NCI-H2081 treated with DMSO at 0.1 percent for 48 hours (cell line): ENCODE results near the gene RAB4B.
"Not testable (repeated sequence)": the region's sequence is repeated elsewhere in the genome, so short reads cannot be mapped to it uniquely, and the experiment has no call there.

Source experiments
- DNase-seq: peaks from one replicate; lab custom pipeline; 2025; lab: John Stamatoyannopoulos, UW

Gene RAB4B

GRCh38 chr19:40803857-40804782, 26.1 kb downstream of the RAB4B start:
- no peak for DNase-seq

- no peak for DNase-seq
Measured at GRCh38 chr19:40804783-40805242, 26.8 kb downstream of the RAB4B start.

DNA sequence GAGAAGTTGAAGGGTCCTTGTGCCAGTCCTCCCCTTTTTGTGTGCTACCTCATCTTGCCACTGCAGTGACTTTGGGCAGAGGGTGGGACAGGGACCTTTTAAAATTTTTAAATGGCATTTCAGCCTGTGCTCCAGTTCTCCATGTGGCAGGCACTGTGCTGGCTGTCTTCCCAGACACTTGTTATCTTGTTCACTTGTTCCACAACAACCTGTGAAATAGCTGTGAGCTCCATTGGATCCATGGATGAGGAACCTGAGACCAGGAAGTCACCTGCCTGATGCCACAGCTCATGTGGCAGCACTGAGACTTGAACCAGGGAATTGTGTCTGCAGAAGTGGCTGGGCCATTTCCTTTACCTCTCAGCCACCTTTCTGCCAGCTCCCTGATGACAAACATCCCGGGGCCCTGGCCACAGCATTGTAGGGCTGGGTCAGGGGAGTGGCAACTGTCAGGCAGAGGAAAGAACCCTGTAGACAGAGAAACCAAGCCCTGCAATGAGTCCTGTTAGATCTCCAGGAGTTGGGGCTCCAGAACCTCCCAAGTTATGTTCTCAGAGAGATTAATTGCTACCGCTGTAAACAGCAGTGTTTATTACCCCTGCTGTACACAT, 27.3 kb downstream of the RAB4B start:
- no peak for DNase-seq

GRCh38 chr19:40806423-40807146, 28.5 kb downstream of the RAB4B start:
- DNase-seq: no peak

GRCh38 chr19:40807147-40808020, 29.3 kb downstream of the RAB4B start:
- DNase-seq: no peak

DNA sequence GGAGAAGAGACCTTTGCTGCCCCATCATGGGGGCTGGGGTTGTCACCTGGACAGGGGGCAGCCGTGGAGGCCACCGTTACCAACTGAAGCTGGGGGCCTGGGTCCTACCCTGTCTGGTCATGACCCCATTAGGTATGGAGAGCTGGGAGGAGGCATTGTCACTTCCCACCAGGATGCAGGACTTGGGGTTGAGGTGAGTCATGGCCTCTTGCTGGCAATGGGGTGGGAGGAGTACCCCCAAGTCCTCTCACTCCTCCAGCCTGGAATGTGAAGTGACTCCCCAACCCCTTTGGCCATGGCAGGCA, 29.9 kb downstream of the RAB4B start:
- no peak for DNase-seq

DNA sequence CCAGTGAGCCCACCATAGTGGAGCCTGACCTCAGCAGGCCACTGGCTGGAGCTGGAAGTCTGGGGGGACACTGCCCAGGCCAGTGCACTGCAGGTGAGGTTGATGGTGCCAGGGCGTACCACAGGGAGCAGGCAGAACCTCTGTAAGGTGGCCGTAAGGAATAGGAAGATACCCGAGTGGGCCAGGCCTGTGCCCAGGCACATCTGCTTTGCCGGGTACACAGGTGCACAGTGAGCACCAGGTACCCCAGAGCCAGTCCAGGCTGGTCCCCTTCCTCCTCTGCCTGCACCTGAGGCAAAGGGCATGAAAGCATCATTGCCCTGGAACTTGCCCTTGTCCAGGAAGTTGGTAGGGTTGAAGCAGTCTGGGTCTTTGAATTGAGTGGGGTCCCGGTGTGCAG, 30.4 kb downstream of the RAB4B start:
- DNase-seq: no peak

GRCh38 chr19:40809358-40810086, 31.5 kb downstream of the RAB4B start:
- no peak for DNase-seq

DNA sequence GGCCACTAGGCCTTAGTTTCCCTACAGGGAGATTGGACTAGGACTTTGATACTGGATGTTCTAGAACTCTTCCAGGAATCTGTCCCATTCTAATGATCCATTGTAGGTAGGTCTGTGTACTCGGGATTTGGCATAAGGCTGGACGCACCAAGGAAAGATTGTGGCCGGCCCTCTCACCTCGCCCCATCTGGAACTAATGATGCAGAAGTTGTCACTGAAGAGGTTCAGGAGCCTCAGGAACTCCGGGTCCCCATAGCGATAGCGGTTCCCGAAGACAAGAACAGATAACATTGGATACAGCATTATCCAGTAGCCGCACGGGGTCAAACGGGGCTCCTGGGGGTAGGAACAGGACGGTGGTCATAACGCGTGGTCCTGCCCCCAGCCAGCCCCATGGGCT, 32.1 kb downstream of the RAB4B start:
- no peak for DNase-seq

DNA sequence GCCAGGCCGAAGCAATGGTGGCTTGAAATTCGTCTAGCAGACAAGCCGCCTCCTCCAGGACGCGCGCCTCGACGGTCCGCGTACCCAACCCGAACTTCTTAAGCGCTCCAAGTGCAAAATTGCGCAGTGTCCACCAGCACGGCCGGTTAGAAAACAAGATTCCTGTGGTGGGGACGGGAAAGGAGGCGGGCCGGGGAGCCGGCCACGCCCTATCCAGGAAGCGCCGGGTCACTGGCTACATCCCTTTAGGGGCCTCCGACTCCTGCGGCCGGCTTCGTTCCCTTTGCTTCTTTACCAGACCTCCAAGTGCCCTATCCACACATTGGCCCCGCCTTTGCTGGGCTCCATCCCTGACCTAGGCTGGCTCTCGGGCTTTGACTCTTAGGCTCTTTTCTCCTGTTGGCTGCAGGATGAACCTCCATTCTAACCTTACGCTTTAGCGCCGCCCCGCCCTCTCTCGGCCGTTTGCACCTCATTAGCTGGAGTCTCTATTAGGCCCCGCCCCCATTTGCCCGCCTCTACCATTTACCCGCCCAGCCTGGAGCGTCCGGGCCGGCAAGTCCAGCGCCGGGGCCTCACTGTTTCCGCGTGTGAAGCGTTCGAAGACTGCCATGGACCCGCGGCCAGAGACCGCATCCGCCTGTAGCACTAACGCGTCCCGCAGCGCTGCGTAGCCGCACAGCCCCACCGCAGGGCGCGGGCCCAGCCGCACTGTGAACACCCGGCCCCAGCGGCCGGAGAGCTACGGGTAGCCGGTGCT, 32.8 kb downstream of the RAB4B start:
- not testable (repeated sequence) for DNase-seq

DNA sequence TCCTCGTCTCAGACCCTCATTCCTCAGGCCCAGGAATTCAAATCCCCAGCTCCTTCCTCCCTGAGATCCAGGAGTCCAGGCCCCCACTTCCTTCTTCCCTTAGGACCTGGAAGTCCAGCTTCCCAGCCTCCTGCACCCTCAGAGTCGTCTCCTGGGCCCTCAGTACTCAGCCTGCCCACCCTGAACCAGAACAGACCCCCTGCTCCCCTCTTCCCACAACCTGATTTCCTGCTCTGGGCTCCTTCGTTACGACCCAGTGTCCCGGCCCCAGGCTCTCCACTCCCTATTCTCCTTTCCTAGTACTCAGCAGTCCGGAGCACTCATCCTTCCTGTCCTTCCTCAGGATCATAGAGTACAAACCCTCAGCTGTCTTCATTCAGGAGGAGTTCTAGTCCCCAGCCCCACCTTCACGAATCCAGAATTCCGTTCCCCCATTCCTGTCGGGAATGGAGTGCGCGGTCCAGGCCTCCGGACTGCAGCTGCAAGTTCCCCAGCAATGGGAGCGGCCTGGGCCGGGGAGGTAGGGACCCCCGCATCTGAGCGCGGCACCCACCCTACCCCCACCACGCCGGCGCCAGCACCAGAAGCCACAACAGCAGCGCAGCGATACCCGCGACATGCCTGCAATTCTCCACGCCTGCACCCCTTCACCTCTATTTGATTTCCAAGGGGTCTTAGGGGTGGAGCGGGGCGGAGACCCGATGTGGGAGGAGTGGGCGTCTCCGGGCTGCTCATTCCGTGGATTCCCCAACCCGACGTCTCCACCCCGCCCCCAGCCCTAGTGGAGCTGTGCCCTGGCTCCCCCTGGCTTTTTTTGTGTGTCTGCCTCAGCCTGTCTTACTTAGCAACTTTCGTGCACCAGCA, 33.7 kb downstream of the RAB4B start:
- no peak for DNase-seq

DNA sequence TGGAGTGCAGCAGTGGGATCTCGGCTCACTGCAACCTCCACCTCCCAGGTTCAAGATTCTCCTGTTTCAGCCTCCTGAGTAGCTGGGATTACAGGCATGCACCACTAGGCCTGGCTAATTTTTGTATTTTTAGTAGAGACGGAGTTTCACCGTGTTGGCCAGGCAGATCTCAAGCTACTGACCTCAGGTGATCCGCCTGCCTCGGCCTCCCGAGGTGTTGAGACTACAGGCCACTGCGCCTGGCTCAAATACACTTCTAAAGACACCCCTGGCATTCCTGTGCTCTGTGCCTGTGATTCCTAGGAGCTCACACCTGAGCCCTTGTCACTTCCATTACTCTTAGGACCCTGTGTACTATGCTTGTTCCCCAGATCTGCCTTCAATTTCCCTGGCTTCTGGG, 34.5 kb downstream of the RAB4B start:
- not testable (repeated sequence) for DNase-seq

DNA sequence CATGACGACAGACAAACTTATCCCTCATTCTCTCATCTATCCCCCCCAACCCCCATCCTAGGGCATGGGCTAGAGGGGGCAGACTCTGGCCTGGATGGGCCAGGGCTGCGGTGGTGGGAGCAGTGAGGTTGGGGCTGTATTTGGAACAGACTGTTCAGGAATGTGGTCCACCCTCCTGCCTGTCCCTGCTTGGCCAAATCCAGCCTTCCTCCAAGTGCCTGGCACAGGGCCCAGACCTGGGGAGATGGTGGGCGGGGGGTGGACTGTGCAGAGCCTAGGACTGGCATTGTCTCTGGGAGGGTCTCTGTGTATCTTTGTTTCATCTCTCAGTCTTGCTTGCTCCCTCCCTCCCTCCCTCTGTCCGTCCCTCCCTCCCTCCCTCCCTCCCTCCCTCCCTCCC, 35.1 kb downstream of the RAB4B start:
- no peak for DNase-seq

- no peak for DNase-seq
Measured at GRCh38 chr19:40815223-40815622, 37.2 kb downstream of the RAB4B start.

DNA sequence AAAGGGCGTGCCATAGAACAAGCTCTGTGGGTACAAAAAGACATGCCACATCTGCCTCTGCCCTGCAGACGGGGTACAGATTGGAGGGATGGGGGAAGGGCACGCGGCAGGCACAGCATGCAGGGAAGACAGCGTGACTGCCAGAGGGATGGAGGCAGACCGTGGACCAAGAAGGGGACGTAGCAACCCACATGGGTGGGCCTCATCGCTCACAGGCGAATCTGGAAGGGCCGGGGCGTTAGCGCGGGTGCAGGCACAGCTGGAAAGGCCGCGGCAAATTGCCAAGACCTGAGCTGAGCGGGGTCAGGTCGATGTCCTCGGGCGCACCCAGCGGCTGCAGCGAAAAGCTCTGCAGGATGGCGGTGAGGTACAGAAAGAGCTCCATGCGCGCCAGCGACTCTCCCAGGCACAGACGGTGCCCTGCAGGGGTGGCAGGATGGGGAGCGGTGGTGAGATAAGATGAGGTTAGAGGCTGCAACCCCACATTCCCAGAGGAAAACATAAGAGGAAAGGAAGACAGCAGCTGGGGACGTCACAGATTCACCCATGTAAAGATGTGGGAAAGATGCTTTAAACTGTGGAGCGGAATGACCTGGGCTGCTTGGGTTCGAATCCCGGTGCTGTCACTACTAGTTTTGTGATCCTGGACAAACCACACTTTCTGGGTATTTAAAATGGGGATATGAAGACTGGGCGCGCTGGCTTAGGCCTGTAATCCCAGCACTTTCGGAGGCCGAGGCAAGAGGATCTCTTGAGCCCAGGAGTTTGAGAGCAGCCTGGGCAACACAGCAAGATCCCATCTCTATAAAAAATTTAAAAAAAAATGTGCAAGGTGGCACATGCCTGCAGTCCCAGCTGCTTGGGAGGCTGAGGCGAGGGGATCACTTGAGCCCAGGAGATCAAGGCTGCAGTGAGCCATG, 40.7 kb downstream of the RAB4B start:
- not testable (repeated sequence) for DNase-seq

- not testable (repeated sequence) for DNase-seq
Measured at GRCh38 chr19:40819479-40820234, 41.6 kb downstream of the RAB4B start.

GRCh38 chr19:40822161-40822560, 44.1 kb downstream of the RAB4B start:
- no peak for DNase-seq
